ENCODE results near the gene HAX1. TPM values are rescaled to one million over a fixed set of nuclear protein-coding genes. Genes with fewer than 3 reads are reported as not detected.

HAX1 gene
- total RNA-seq, 1 donor from 2014 or later = 86.6 TPM

Other genes starting within 250 kb of the HAX1 start
- 0.04 TPM for gene NUP210L, start 117.6 kb upstream of the HAX1 start, total RNA-seq
- 213 TPM for gene TPM3, start 80.5 kb upstream of the HAX1 start, total RNA-seq
- not detected for gene CFAP141, start 66.3 kb upstream of the HAX1 start, total RNA-seq
- 80.9 TPM for gene UBAP2L, start 51.7 kb upstream of the HAX1 start, total RNA-seq
- gene AQP10, start 48.5 kb downstream of the HAX1 start, total RNA-seq = not detected
- gene ATP8B2, start 52.9 kb downstream of the HAX1 start, total RNA-seq = 3.7 TPM
- gene IL6R, start 132.7 kb downstream of the HAX1 start, total RNA-seq = 6.1 TPM
- gene TDRD10, start 229.6 kb downstream of the HAX1 start, total RNA-seq = 0.44 TPM
- 1.4 TPM for gene SHE, start 229.8 kb downstream of the HAX1 start, total RNA-seq

Measured in esophagus mucosa (tissue), 1 donor.